GM18519 (cell line): ENCODE measurements around the gene BAIAP2L1.
"Not testable (repeated sequence)": the region's sequence is repeated elsewhere in the genome, so short reads cannot be mapped to it uniquely, and the experiment has no call there.

Source experiments
- ATAC-seq: cut with Tn5 transposase; IDR thresholded peaks from one replicate; pipeline ENCODE4 v1.9.1; 2021; ENCODE audit warnings: mild to moderate bottlenecking, moderate library complexity; ENCODE audit not compliant: unreplicated experiment, low FRiP score

The BAIAP2L1 gene

DNA sequence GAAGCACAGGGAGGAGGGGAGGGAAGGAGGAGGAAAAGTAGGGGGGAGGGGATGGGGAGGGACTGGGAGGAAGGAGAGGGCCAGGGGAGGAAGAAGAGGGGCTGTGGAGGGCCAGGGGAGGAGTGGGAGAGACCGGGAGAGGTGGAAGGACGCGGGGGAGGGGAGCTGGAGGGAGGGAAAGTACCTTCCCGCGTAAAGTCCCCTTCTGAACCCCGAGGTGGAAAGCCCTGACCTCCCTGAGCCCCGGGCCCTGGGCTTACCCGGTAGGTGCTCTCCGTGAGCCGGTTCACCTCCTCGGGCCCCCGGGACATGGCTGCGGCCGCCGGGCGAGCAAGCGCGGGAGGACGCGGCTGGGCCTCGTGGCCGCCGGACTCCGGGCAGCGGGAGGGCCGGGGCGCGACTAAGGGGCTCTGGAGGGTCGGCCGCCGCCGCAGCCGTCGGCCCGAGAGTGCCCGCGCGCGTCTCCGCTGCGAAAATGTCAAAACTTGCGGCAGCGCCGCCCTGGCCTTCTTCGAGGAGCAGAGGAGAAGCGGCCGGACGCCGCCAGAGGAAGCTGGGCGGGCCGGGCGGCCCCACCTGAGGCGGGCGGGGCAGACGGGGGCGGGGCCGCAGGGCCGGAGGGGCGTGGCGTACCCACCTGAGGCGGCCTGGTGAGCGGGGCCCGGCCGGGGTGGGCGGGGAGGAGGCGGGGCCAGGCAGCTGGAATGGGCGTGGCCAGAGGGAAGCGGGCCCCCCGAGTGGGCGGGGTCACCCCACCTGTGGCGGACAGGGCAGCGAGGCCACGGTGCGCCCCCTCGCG lies at the start of gene BAIAP2L1:
TSS of gene BAIAP2L1 (minus strand) at position 549 of the 799 bp plus-strand sequence. CDS start at position 311, 238 bp downstream.
- ATAC-seq: peak; percentile 66

GRCh38 chr7:98448766-98449165 lies 47.9 kb upstream of the BAIAP2L1 start:
- no peak for ATAC-seq

- ATAC-seq: not testable (repeated sequence)
Observed at GRCh38 chr7:98440992-98441391, 40.1 kb upstream of the BAIAP2L1 start.

- ATAC-seq: no peak
Observed at GRCh38 chr7:98439484-98439883, 38.6 kb upstream of the BAIAP2L1 start.

GRCh38 chr7:98434087-98434486 lies 33.2 kb upstream of the BAIAP2L1 start:
- no peak for ATAC-seq

GRCh38 chr7:98429799-98430198 lies 28.9 kb upstream of the BAIAP2L1 start:
- ATAC-seq: no peak

DNA sequence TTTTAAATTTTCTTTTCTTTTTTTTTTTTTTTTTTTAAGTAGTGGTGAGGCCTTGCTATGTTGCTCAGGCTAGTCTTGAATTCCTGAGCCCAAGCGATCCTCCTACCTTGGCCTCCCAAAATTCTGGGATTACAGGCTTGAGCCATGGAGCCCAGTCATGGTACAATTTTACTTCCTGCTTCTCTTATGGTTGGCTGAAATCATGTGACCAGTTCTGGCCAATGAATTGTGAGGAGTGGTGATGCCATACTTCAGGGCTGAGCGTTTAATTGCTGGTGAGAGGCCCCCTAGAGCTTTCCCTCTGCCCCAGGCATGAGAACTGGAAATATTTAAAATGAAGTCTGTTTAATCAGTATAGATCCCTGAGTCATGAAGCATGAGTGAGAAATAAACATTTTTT lies 22.2 kb upstream of the BAIAP2L1 start:
- ATAC-seq: no peak

GRCh38 chr7:98420966-98421612 lies 20.2 kb upstream of the BAIAP2L1 start:
- ATAC-seq: no peak

DNA sequence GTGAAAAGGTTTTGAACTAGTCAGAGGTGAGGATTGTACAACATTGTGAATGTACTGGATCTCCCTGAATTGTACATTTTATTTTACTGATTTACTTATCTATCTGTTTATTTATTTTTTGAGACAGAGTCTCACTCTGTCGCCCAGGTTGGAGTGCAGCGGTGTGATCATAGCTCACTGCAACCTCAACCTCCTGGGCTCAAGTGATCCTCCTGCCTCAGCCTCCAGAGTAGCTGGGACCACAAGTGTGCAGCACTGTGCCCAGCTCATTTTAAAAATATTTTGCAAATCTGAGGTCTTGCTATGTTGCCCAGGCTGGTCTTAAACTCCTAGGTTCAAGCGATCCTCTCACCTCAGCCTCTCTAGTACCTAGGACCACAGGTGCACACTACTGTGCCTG lies 19.1 kb upstream of the BAIAP2L1 start:
- ATAC-seq: not testable (repeated sequence)

GRCh38 chr7:98419316-98419691 lies 18.4 kb upstream of the BAIAP2L1 start:
- not testable (repeated sequence) for ATAC-seq

DNA sequence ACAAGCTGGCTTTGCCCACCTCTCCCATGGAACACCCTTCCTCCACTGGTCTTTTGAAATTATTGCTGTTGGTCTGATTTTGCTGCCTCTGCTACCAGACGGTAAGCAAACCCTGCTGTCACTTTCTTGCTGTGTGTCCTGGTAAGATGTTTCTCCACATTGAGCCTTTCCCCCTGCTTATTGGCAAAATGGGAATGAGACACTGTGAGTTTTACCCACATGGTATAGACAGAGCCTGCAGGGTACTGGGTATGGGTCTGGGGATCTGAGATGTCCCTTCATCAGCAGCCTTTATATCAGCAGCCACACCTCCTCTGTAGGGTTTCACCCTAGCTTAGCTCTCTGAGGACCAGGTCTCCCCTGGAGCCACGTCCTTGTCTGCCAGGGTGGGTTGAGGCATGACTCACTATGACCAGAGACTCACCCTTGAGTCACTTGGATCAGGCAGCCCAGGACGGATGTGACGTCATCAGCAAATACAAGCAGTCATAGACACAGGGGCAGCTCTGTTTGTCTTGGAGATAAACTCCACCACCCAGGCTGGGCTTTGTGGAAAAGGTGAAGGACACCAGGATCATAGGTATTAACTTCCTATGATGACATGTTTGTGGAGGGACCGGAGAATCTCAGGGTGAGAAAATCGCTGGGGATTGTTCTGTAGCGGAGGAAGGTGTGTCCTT lies 17.9 kb upstream of the BAIAP2L1 start:
- ATAC-seq: no peak

DNA sequence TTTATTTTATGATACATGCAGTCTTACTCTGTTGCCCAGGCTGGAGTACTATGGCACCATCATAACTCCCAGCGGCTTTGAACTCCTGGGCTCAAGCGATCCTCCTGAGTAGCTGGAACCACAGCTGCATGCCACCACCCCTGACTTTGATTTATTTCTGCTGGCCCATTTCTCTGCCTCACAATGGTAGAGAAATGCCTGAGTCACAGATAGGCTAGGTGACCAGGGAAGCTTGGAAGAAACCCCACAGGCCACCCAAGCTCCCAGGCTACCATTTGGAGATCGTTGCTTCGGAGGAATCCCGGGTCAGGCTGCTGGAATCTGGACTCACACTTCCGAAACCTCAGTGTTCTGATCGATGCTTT lies 17.4 kb upstream of the BAIAP2L1 start:
- no peak for ATAC-seq

DNA sequence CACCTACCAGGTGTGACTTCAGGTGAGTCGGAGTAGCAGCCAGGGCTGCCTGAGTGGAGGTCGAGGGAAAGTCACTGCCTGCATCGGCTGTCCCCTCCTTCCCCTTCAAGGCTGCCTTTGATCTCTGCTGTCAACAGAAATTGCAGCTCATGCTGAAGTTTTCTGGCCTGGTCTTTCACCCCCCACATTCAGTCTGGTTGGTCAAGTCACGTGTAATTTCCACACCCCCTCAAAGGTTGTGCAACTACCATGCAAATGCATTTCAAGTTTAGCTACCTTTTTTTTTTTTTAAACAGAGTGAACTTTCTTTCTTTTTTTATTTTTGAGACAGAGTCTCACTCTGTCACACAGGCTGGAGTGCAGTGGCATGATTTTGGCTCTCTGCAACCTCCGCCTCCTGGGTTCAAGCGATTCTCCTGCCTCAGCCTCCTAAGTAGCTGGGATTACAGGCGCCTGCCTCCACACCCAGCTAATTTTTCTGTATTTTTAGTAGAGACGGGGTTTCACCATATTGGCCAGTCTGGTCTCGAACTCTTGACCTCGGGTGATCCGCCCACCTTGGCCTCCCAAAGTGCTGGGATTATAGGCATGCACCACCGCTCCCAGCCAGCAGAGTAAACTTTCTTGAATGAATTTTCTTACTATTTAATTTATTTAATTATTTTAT lies 16.8 kb upstream of the BAIAP2L1 start:
- not testable (repeated sequence) for ATAC-seq

DNA sequence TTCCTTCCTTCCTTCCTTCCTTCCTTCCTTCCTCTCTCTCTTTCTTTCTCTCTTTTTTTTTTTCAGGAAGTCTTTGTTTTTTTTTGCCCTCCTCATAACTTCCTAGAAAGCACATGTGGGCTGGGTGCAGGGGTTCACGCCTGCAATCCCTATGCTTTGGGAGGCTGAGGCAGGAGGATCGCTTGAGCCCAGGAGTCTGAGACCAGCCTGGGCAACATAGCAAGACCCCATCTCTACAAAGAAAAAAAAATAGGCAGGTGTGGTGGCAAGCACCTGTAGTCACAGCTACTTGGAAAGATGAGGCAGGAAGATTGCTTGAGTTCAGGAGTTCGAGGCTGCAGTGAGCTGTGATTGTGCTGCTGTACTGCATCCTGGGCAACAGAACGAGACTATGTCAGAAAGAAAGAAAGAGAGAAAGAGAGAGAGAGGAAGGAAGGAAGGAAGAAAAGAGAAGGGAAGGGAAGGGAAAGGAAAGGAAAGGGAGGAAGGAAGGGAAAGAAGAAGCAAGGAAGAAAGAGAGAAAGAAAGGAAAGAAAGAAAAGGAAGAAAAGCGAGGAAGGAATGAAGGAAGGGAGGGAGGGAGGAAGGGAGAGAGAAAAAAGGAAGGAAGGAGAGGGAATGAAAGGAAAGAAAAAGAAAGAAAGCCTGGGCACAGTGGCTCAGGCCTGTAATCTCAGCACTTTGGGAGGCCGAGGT lies 13.5 kb upstream of the BAIAP2L1 start:
- no peak for ATAC-seq

DNA sequence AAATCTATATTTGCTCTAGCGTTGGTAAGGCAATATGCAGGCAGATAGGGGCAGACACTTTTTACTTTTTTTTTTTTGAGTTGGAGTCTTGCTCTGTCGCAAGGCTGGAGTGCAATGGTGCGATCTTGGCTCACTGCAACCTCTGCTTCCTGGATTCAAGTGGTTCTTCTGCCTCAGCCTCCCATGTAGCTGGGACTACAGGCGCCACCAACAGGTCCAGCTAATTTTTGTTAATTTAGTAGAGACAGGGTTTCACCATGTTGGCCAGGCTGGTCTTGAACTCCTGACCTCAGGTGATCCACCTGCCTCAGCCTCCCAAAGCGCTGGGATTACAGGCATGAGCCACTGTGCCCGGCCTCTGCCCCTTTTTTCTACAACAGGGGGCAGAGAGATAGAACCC lies 12.8 kb upstream of the BAIAP2L1 start:
- ATAC-seq: not testable (repeated sequence)

- ATAC-seq: no peak
Observed at GRCh38 chr7:98409843-98410242, 9.0 kb upstream of the BAIAP2L1 start.

GRCh38 chr7:98408146-98408545 lies 7.3 kb upstream of the BAIAP2L1 start:
- not testable (repeated sequence) for ATAC-seq

DNA sequence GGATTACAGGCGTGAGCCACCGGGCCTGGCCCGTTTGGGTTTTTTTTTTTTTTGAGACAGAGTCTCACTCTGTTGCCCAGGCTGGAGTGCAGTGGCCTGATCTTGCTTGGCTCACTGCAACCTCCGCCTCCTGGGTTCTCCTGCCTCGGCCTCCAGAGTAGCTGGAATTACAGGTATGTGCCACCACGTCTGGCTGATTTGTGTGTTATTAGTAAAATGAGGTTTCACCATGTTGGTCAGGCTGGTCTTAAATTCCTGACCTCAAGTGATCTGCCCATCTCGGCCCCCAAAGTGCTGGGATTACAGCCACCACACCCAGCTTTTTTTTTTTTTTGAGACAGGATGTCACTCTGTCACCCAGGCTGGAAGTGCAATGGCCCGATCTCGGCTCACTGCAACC lies 5.9 kb upstream of the BAIAP2L1 start:
- ATAC-seq: no peak

DNA sequence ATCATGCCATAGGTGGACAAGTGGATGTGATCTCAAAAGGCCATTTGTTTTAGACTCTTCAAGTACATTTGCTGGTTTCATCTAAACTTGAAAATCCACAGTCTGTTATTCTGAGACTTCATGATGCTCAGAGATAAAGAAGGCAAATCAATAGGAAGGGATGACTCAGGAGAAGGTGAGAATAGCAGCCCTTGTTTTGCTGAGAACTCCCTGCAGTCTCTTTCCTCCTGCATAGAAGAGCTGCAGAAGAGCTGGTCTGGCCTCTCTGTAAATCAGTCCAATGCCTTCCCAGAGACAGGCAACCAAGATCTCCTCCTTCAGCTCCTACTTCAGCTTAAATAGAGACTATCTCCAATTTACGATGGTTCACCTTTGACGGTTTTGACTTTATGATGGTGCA lies 4.0 kb upstream of the BAIAP2L1 start:
- ATAC-seq: no peak

- no peak for ATAC-seq
Observed at GRCh38 chr7:98399890-98400541, 874 bp downstream of the BAIAP2L1 start.
